GM21723 (cell line): ENCODE results near the gene RPL6.
"Not testable (repeated sequence)": the region's sequence is repeated elsewhere in the genome, so short reads cannot be mapped to it uniquely, and the experiment has no call there.

Experiments used
- ATAC-seq: cut with Tn5 transposase; IDR thresholded peaks from one replicate; pipeline ENCODE4 v1.9.1; 2021; ENCODE audit warnings: mild to moderate bottlenecking, moderate library complexity; ENCODE audit not compliant: unreplicated experiment

Gene RPL6

GRCh38 chr12:112419297-112420133 is 10.1 kb upstream of the RPL6 start:
- ATAC-seq, result peak; percentile 53

GRCh38 chr12:112418608-112419296 is 9.3 kb upstream of the RPL6 start, which contains the start of gene PTPN11:
TSS of gene PTPN11 (plus strand) at chr12:112418947. CDS start at chr12:112419112, 165 bp downstream.
- peak; percentile 70 for ATAC-seq

GRCh38 chr12:112418273-112418607 is 8.8 kb upstream of the RPL6 start:
- no peak for ATAC-seq

GRCh38 chr12:112415457-112415856 is 6.1 kb upstream of the RPL6 start:
- not testable (repeated sequence) for ATAC-seq

- ATAC-seq, result no peak
Observed at GRCh38 chr12:112413855-112414625, 4.6 kb upstream of the RPL6 start.

- no peak for ATAC-seq
Observed at GRCh38 chr12:112409906-112410244, 470 bp upstream of the RPL6 start.

GRCh38 chr12:112408621-112409020 is 784 bp downstream of the RPL6 start:
- ATAC-seq, result no peak

- not testable (repeated sequence) for ATAC-seq
Observed at GRCh38 chr12:112407683-112408082, 1.7 kb downstream of the RPL6 start.

- no peak for ATAC-seq
Observed at GRCh38 chr12:112406519-112407488, 2.6 kb downstream of the RPL6 start.

- no peak for ATAC-seq
Observed at GRCh38 chr12:112401903-112402498, 7.4 kb downstream of the RPL6 start.

GRCh38 chr12:112401054-112401453 is 8.4 kb downstream of the RPL6 start:
- ATAC-seq, result no peak

GRCh38 chr12:112393328-112393727 is 16.1 kb downstream of the RPL6 start:
- no peak for ATAC-seq

GRCh38 chr12:112389922-112390654 is 19.3 kb downstream of the RPL6 start:
- ATAC-seq, result not testable (repeated sequence)

- ATAC-seq, result no peak
Observed at GRCh38 chr12:112389228-112389627, 20.2 kb downstream of the RPL6 start.

GRCh38 chr12:112386726-112387125 is 22.7 kb downstream of the RPL6 start:
- ATAC-seq, result no peak

GRCh38 chr12:112382866-112383265 is 26.5 kb downstream of the RPL6 start:
- no peak for ATAC-seq

- ATAC-seq, result peak; percentile 89
Observed at GRCh38 chr12:112381883-112382796, 27.3 kb downstream of the RPL6 start, which contains the start of gene HECTD4. TSS of gene HECTD4 (minus strand) at chr12:112382431. CDS start at chr12:112382128, 303 bp downstream.

- peak; percentile 54 for ATAC-seq
Observed at GRCh38 chr12:112381406-112381882, 28.0 kb downstream of the RPL6 start.
